HuH-7 (cell line): ENCODE results near the gene PNKP.

Source experiments
- DNase-seq: peaks from one replicate; pipeline ENCODE4 v3.0.0; 2011; ENCODE audit warnings: low spot score

PNKP gene

GRCh38 chr19:49890349-49891311, 23.3 kb upstream of the PNKP start:
- DNase-seq: no peak

DNA sequence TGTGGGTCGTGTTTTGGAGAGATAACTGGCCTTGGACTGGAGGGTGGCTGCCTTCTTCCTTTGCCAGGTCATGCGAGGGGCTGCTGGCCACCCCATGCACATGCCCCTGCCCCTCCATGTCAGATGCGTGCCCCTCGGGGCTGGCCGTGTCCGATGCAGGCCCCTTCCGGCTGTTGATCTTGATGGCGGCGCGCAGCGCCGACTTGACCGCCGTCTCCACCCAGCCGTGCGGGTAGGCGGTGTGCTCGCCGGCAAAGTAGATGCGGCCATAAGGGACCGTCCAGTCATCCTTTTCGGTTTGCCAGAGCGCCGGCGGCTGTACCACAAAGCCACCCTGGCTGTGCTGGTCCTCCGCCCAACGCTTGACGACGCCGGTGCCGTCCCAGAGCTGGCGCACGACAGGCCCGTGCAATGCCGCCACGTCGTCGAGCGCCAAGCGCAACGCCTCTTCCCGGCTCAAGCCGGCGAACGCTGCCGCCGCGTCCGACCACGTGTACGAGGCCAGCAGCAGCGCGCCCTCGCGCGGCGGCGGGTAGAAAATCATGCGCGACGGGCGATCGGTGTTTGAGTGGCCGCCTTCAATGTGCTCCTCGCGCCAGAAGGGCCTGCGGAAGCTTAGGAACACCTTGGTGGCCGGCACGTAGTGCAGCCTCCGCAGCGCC, 22.4 kb upstream of the PNKP start:
- DNase-seq: no peak

GRCh38 chr19:49889038-49889686, 21.8 kb upstream of the PNKP start:
- no peak for DNase-seq

DNA sequence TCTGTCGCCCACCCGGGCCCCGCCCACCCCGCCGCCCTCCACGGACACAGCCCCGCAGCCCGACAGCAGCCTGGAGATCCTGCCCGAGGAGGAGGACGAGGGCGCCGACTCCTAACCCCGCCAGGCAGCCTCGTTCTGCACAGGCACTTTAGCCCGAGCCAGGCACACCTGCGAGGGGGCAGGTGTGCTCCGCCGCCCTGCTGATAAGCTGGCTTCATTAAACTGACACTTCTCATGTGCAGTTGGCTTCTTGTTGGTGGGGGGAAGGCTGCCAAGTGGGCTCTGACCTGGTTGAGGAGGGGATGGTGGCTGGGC, 21.1 kb upstream of the PNKP start:
- DNase-seq: no peak

- DNase-seq: no peak
These were observed 20.5 kb upstream of the PNKP start for GRCh38 chr19:49887665-49888509.

DNA sequence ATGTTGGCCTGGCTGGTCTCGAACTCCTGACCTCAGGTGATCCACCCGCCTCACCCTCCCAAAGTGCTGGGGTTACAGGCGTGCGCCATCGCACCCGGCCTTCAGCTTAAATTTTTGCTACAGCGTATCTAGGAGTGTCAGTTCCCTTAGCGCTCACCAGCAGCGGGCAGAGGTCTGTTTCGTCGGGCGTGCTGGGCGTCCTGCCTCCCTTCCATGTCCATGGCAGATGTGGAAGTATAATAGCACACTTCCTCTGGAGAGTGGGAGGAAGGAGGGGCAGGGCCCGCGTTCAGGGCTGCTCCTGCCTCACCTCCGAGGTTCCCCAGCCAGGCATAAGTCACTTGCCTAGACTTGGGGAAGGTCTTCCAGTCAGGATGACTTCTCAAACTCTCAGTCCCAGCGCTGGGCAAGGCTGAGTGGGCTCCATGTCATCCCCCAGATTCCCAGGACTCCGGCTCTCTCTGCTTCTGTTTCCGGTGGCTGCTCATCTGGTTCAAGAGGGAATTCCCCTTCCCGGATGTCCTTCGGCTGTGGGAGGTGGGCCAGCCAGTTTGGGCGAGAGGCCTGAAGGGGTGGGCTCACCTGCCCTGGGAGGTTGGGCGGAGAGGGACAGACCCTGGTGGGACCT, 19.8 kb upstream of the PNKP start:
- DNase-seq: no peak

DNA sequence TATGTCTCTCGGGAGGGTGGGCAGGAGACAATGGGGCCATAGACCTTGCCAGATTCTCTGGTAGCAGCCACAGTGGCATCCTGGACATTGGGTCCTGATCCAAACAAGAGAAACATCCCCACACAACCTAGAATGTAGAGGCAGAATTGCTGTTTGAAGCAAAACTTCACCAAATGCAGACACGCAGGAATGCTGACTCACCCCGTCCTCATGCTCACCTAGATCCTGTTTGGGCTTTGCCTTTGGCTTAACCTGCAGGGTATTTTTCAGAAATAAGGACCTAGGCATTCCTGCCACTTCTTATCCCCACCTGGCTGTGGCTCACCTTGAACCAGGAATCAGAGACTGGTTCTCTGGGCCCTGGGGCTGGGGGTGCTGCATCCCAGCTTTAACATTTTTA, 17.4 kb upstream of the PNKP start:
- no peak for DNase-seq

- no peak for DNase-seq
These were observed 16.7 kb upstream of the PNKP start for GRCh38 chr19:49884109-49884508.

DNA sequence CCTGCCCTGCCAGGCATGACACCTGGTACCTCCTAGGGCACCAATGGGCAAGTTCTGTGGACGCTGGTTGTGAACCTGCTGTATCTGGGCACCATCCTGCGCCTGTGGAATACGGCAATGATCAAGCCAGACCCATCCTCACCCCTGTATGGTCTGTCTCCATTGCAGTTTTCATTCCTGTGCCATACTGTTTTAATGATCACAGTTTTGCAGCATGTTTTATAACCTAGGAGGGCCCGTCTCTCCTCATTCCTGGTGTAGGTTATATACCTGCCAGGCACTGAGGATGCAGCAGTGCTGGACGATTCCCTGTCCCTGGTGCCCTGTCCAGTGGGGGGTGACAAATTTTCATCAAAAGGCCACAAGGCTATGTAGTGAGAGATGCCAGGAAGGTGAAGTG, 15.7 kb upstream of the PNKP start:
- DNase-seq: no peak

- DNase-seq: no peak
These were observed 15.3 kb upstream of the PNKP start for GRCh38 chr19:49882643-49883042.

DNA sequence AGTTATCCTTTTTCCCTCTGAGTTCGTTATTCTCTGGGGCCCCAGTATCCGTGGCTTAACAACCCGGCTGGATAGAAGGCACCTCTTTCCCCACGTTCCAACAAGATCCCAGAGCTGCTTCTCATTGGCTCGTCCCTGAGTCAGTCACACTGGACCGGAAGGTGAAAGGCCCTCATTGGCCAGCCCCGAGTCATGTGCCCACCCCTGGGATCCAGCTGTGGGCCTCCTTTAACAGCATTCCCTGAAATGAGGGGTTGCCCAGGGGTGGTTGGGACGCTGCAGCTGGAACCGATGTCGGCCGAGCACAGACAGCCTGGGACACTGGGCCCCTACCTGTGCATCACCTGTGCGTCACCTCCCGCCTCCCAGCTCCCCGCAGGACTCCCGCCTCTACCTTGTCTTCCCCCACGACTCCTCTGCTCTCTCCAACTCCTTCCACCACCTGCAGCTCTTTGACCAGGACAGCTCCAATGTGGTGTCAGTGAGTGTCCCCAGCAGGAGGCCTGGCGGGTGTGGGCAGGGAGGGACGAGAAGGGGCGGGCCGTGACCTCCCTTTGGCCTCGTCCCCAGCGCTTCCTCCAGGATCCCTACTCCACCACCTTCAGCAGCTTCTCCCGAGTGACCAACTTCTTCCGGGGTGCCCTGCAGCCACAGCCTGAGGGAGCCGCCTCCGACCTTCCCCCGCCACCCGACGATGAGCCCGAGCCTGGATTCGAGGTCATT, 14.5 kb upstream of the PNKP start:
- DNase-seq: no peak

DNA sequence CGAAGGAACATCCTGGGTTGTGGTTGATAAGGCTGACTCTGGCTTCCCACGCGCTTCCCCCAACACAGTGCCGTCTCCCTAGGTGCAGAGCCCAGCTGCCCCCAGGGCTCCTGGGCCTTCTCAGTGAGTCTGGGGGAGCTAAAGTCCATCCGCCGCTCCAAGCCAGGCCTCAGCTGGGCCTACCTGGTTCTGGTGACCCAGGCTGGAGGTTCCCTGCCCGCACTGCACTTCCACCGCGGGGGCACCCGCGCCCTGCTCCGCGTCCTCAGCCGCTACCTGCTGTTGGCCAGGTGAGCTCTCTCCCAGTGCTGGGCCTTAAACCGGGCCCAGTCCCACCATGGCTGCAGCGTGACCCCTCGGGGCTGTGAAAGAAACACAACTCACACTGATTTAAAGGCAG, 13.8 kb upstream of the PNKP start:
- no peak for DNase-seq

- DNase-seq: no peak
These were observed 12.9 kb upstream of the PNKP start for GRCh38 chr19:49880162-49880869.

- no peak for DNase-seq
These were observed 12.0 kb upstream of the PNKP start for GRCh38 chr19:49879243-49879963.

DNA sequence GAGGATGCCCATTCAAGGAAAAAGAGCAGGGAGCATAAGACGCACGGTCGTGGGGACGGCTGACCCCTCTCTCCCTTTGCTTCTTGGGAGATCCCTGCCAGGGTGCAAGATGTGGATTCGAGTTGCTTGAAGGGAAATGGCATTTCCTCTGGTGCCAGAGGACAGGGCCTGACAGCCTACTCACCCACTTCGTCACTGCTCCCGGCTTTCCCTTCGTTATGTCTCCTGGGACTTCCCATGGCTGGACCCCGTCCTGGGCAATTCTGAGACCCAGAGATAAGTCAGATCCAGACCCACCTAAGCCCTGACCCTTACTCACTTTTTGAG, 11.3 kb upstream of the PNKP start:
- DNase-seq: no peak

- peak; percentile 96 for DNase-seq
These were observed 10.7 kb upstream of the PNKP start for GRCh38 chr19:49877879-49878743.

GRCh38 chr19:49877020-49877878, 9.9 kb upstream of the PNKP start, which contains the start of the genes AKT1S1 and TBC1D17:
AKT1S1 (minus strand) TSS chr19:49877355; CDS start chr19:49873295, 4,060 bp downstream.
TBC1D17 (plus strand) TSS chr19:49877702; CDS start chr19:49877724, 22 bp downstream.
- peak; percentile 99 for DNase-seq
